H9 (cell line): Measurements from ENCODE around the gene FAM180B. TPM values are rescaled to one million over a fixed set of nuclear protein-coding genes. Genes with fewer than 3 reads are reported as not detected.

Source experiments
- total RNA-seq: library from RNA; stranded (reverse); gene quantifications from 2 replicates; pipeline ENCODE4 v1.2.1, GENCODE V29; 2021

The FAM180B gene
- total RNA-seq, 1 experiment from 2014 or later = 0.37 TPM

Other genes with a start within 250 kb of the FAM180B start
- not detected in 2 replicates for gene MYBPC3, start 234.0 kb upstream of the FAM180B start, total RNA-seq
- not detected in 2 replicates for gene SPI1, start 208.1 kb upstream of the FAM180B start, total RNA-seq
- 25.8 and 29.2 TPM in 2 replicates for gene SLC39A13, start 178.1 kb upstream of the FAM180B start, total RNA-seq
- gene PSMC3, start 160.2 kb upstream of the FAM180B start, total RNA-seq = 179 TPM in 2 replicates
- gene RAPSN, start 137.5 kb upstream of the FAM180B start, total RNA-seq = 0.48 TPM in 1 of 2 replicates, not detected in the other
- 211 and 217 TPM in 2 replicates for gene CELF1, start 33.5 kb upstream of the FAM180B start, total RNA-seq
- 66.0 and 72.9 TPM in 2 replicates for gene PTPMT1, start 21.1 kb upstream of the FAM180B start, total RNA-seq
- gene KBTBD4, start 7.7 kb upstream of the FAM180B start, total RNA-seq = 15.2 and 15.9 TPM in 2 replicates
- 130 and 144 TPM in 2 replicates for gene NDUFS3, start 7.6 kb upstream of the FAM180B start, total RNA-seq
- gene C1QTNF4, start 7.7 kb downstream of the FAM180B start, total RNA-seq = 5.7 and 8.7 TPM in 2 replicates
- gene MTCH2, start 55.9 kb downstream of the FAM180B start, total RNA-seq = 174 and 176 TPM in 2 replicates
- gene AGBL2, start 128.7 kb downstream of the FAM180B start, total RNA-seq = 3.0 and 4.3 TPM in 2 replicates
- 93.3 and 106 TPM in 2 replicates for gene FNBP4, start 180.7 kb downstream of the FAM180B start, total RNA-seq